Astrocyte of the spinal cord (primary cell): ENCODE measurements around the gene PCDH15.

Experiments used
- DNase-seq: peaks from one replicate; pipeline ENCODE4 v3.0.0; 2011; ENCODE audit warnings: low read depth, low spot score
- H3K4me3 ChIP-seq: 2 replicates; pipeline ENCODE4 v1.5.1; 2011; ENCODE audit warnings: low read depth, mild to moderate bottlenecking, low read length, moderate library complexity
- CTCF ChIP-seq: IDR thresholded peaks from 2 replicates; pipeline ENCODE4 v1.5.1; 2012; ENCODE audit warnings: low read depth, mild to moderate bottlenecking, low read length, inconsistent platforms
- in situ Hi-C: cut with HindIII; loops from 2 replicates; pipeline ENCODE4 v1.10.0; 2017; ENCODE audit warnings: low sequenced_read_pairs

Gene PCDH15

GRCh38 chr10:54066646-54067045, 734.4 kb downstream of the PCDH15 start:
- no peak overlapping the region for H3K4me3 ChIP-seq
- DNase-seq: no peak
- no peak for TF ChIP-seq CTCF
- in situ Hi-C loops: no loop called here

- no peak for TF ChIP-seq CTCF
- DNase-seq: no peak
- in situ Hi-C loops: no loop called here
- H3K4me3 ChIP-seq: no peak overlapping the region
Observed at GRCh38 chr10:54065106-54065505, 735.9 kb downstream of the PCDH15 start.

- TF ChIP-seq CTCF: no peak
- H3K4me3 ChIP-seq: no peak overlapping the region
- in situ Hi-C loops: no loop called here
- DNase-seq: no peak
Observed at GRCh38 chr10:54064215-54064614, 736.8 kb downstream of the PCDH15 start.

GRCh38 chr10:54063514-54063913, 737.5 kb downstream of the PCDH15 start:
- H3K4me3 ChIP-seq: no peak overlapping the region
- in situ Hi-C loops: no loop called here
- no peak for DNase-seq
- TF ChIP-seq CTCF: no peak

GRCh38 chr10:54060572-54060971, 740.5 kb downstream of the PCDH15 start:
- DNase-seq: no peak
- in situ Hi-C loops: no loop called here
- no peak for TF ChIP-seq CTCF
- no peak overlapping the region for H3K4me3 ChIP-seq

GRCh38 chr10:54057357-54057756, 743.7 kb downstream of the PCDH15 start:
- in situ Hi-C loops: no loop called here
- DNase-seq: no peak
- H3K4me3 ChIP-seq: no peak overlapping the region
- no peak for TF ChIP-seq CTCF

GRCh38 chr10:54026340-54026739, 774.7 kb downstream of the PCDH15 start:
- no peak for DNase-seq
- no peak overlapping the region for H3K4me3 ChIP-seq
- in situ Hi-C loops: no loop called here
- no peak for TF ChIP-seq CTCF
